Measurements from ENCODE around the gene PIPOX.

DNA sequence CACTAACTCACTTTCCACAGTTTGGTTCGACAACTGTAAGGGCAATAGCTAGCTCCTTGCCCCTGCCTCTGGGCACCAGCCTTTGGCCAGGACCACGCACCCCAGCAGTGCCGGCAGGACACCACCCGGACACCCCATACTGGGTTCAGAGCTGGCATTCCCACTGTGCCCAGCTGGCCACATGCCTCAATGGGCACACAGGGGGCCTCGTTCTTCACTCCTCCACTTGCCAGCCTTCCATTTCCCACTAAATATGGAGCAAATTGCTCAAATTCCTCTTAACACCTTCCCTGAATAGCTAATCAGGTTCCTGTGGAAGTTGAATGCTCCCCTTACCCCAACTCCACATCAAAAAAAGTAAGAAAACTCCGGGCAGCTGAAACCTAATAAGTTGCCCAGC is 52.5 kb downstream of the PIPOX start:
- TF ChIP-seq CTCF (IDR thresholded peaks at IDR 0.05) (no peak), POLR2A (IDR thresholded peaks at IDR 0.05) (no peak), POLR2AphosphoS5 (IDR thresholded peaks at IDR 0.05) (no peak), EP300 (IDR thresholded peaks at IDR 0.05; ENCODE audit: low read depth) (no peak)
